AG04450 (cell line): ENCODE data around the gene CAMK2B. TPM values are rescaled to one million over a fixed set of nuclear protein-coding genes. Genes with fewer than 3 reads are reported as not detected.

Experiments
- CTCF ChIA-PET: fragments of 300-600, 350-600 bp; formaldehyde crosslinking; extraction: SDS; loops from one replicate; lab custom pipeline; 2022; ENCODE audit warnings: antibody characterized with exemption, inconsistent platforms; lab: Charles Lee
- POLR2A ChIA-PET: fragments of 350-600 bp; formaldehyde crosslinking; extraction: SDS; loops from one replicate; lab custom pipeline; 2021; ENCODE audit warnings: antibody characterized with exemption, inconsistent platforms; lab: Yijun Ruan, JAX
- DNase-seq: peaks from one replicate; pipeline ENCODE4 v3.0.0-alpha.2; 2011; ENCODE audit warnings: low read depth, low spot score
- H3K27ac ChIP-seq: one replicate; pipeline ENCODE4 v1.5.1; 2012; ENCODE audit warnings: low read depth, low read length, control low read depth
- H3K27me3 ChIP-seq: one replicate; pipeline ENCODE4 v1.6.0; 2012; ENCODE audit warnings: low read length; ENCODE audit not compliant: control insufficient read depth, insufficient read depth
- H3K4me3 ChIP-seq: 2 replicates; pipeline ENCODE4 v1.5.1; 2011; ENCODE audit warnings: mild to moderate bottlenecking, low read depth, low read length, control low read depth
- H3K9me3 ChIP-seq: 2 replicates; pipeline ENCODE4 v1.5.1; 2012; ENCODE audit warnings: low read length; ENCODE audit not compliant: control insufficient read depth, insufficient read depth
- CTCF ChIP-seq: IDR thresholded peaks from 2 replicates; pipeline ENCODE4 v1.5.1; 2011; ENCODE audit warnings: low read depth, low read length, control low read depth, inconsistent platforms
- polyA plus RNA-seq: library from polyadenylated mRNA; depleted of rRNA; stranded (reverse); fragments of >200 nt; gene quantifications from 2 replicates; pipeline ENCODE4 v1.2.3, GENCODE V29; 2011

The CAMK2B gene
- polyA plus RNA-seq, 1 experiment: not detected

GRCh38 chr7:44348851-44349781, 23.7 kb upstream of the CAMK2B start:
- peak; percentile 16; the same call in 1 of the 2 replicates for TF ChIP-seq CTCF
- ChIA-PET POLR2A (no interaction called here), CTCF (interaction anchor here (0.6 to 3.2 kb wide), 9 partner anchors 9 to 216 kb away, joined by 3 to 46 read pairs (median 3); no protein-coding TSS in a partner anchor)

GRCh38 chr7:44348300-44348699, 22.9 kb upstream of the CAMK2B start:
- DNase-seq: peak; percentile 4
- H3K27me3 ChIP-seq: peaks cover 7% of the 10 kb centered on the region
- CTCF ChIA-PET: interaction anchor here (1.0 to 3.2 kb wide), 8 partner anchors 8 to 217 kb away, joined by 3 to 46 read pairs (median 3); no protein-coding TSS in a partner anchor
- H3K9me3 ChIP-seq: no peaks in the 10 kb centered on the region; the same call in 1 of the 2 replicates
- H3K4me3 ChIP-seq: no peak overlapping the region
- TF ChIP-seq CTCF: peak; percentile 58
- POLR2A ChIA-PET: no interaction called here
- no peak overlapping the region for H3K27ac ChIP-seq

More at GRCh38 chr7:44348851-44349781, 23.7 kb upstream of the CAMK2B start:
- Histone ChIP-seq H3K27ac (no peak overlapping the region), H3K4me3 (no peak overlapping the region), H3K9me3 (no peaks in the 10 kb centered on the region; the same call in 1 of the 2 replicates), H3K27me3 (peaks cover 7% of the 10 kb centered on the region)
- DNase-seq: no peak

GRCh38 chr7:44347546-44348114, 22.2 kb upstream of the CAMK2B start:
- Histone ChIP-seq H3K4me3 (no peak overlapping the region), H3K27ac (no peak overlapping the region), H3K9me3 (peaks cover 4% of the 10 kb centered on the region; the same call in 1 of the 2 replicates), H3K27me3 (peaks cover 12% of the 10 kb centered on the region)
- CTCF ChIA-PET: interaction anchor here (0.7 to 3.2 kb wide), 9 partner anchors 11 to 534 kb away, joined by 3 to 46 read pairs (median 3); no protein-coding TSS in a partner anchor
- no peak for DNase-seq
- no peak for TF ChIP-seq CTCF
- POLR2A ChIA-PET: no interaction called here

- CTCF ChIA-PET: no interaction called here
- H3K9me3 ChIP-seq: peaks cover 4% of the 10 kb centered on the region; the same call in 1 of the 2 replicates
These were observed 20.7 kb upstream of the CAMK2B start for GRCh38 chr7:44346063-44346462.

More at GRCh38 chr7:44346063-44346462, 20.7 kb upstream of the CAMK2B start:
- no peak for TF ChIP-seq CTCF
- H3K27me3 ChIP-seq: peaks cover 12% of the 10 kb centered on the region
- POLR2A ChIA-PET: no interaction called here
- no peak overlapping the region for H3K27ac ChIP-seq
- no peak for DNase-seq
- no peak overlapping the region for H3K4me3 ChIP-seq
